Esophagus (tissue), 2 donors: ENCODE measurements around the gene PDE4D. TPM values are rescaled to one million over a fixed set of nuclear protein-coding genes. Genes with fewer than 3 reads are reported as not detected.

Source experiments
- H3K27ac ChIP-seq, 2 donors: one replicate each; pipeline ENCODE4 v1.5.1; 2013; ENCODE audit warnings: low read depth in 2 of 2, mild to moderate bottlenecking in 2 of 2, inconsistent platforms in 1 of 2, low read length in 1 of 2, moderate library complexity in 1 of 2
- H3K27me3 ChIP-seq, 2 donors: one replicate each; pipeline ENCODE4 v1.6.1; 2013; ENCODE audit warnings: low read length in 2 of 2, control low read depth in 1 of 2, mild to moderate bottlenecking in 1 of 2; ENCODE audit not compliant: insufficient read depth in 2 of 2, control insufficient read depth in 1 of 2
- H3K36me3 ChIP-seq, 2 donors: one replicate each; pipeline ENCODE4 v1.6.1; 2013; ENCODE audit warnings: low read length in 1 of 2; ENCODE audit not compliant: control insufficient read depth in 2 of 2, insufficient read depth in 2 of 2
- H3K4me1 ChIP-seq, 2 donors: one replicate each; pipeline ENCODE4 v1.6.1; 2013; ENCODE audit warnings: low read length in 1 of 2; ENCODE audit not compliant: control insufficient read depth in 2 of 2, insufficient read depth in 2 of 2
- H3K4me3 ChIP-seq, 2 donors: one replicate each; pipeline ENCODE4 v1.5.1; 2013; ENCODE audit warnings: low read length in 2 of 2, mild to moderate bottlenecking in 2 of 2, low read depth in 1 of 2, moderate library complexity in 1 of 2
- H3K9me3 ChIP-seq, 2 donors: one replicate each; pipeline ENCODE4 v1.6.1; 2013; ENCODE audit warnings: mild to moderate bottlenecking in 2 of 2, low read depth in 1 of 2, low read length in 1 of 2, moderate library complexity in 1 of 2; ENCODE audit not compliant: control insufficient read depth in 2 of 2, insufficient read depth in 1 of 2
- WGBS, 2 donors: extraction: QIAGEN DNeasy Blood & Tissue Kit; methylation state at CpG; one replicate each; pipeline ENCODE4 v1.1.7; 2013; 5-methylcytosine and 5-hydroxymethylcytosine counted together
- polyA plus RNA-seq, 2 donors: library from polyadenylated mRNA; stranded (reverse); fragments of 200-250 nt; gene quantifications; one replicate each; pipeline ENCODE4 v1.2.3, GENCODE V29; 2013
- donor health status: healthy with polysubstance abuse.
- donor health status: Bipolar disorder and iron deficiency.

PDE4D gene
- 1 to 10 TPM; 1.5 to 2.5 TPM for polyA plus RNA-seq

DNA sequence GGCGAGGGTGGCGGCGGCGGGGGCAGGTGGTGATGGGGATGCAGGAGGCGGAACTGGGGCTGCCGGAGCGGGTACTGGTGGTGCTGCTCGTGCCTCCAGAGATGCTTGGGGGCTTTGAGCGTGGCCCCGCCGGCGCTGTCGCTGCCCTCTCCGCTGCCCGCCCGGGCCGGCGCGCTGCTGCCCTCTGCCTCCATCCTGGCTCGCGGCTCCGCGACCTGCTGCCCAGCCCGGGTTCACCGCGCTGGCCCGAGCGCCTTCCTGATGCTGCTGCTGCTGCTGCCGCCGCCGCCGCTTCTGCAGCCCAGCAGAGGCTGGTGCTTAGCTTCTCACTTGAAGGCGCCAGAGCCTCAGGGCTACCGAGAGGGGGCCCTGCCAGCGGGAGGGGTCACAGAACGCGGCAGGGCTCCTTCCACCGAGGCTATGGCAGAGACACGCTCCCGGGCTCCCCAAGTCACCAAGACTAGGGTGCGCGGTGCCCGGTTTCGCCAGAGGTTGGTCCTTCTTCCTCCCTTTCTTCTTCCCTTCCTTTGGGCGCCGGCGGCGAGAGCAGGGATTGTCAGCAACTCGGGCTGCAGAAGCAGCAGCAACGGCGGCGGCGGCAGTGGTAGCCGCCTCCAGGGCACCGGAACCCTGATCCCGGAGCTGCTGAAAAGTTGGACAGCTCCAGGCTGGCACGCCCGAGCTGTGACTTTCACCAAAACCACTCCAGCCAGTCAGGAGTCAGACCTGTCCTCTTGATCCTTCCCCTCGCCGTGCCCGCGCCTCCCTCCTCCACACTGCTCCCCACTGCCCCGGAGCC is at the start of gene PDE4D:
TSS of gene PDE4D (minus strand) at position 298 of the 799 bp plus-strand sequence.
- peaks cover 0 to 4% of the 10 kb centered on the region in 2 donors for H3K27me3 ChIP-seq
- peaks cover 0 to 2% of the 10 kb centered on the region in 2 donors for H3K9me3 ChIP-seq
- WGBS, 2 donors = 3 to 7% methylated on average over 38 to 63 of the region's 63 CpGs
- peak within 1 kb of the TSS in 1 of 2 donors; percentile 4 for H3K4me3 ChIP-seq
- H3K27ac ChIP-seq = no peak within 1 kb of the TSS
- H3K36me3 ChIP-seq = no peaks in the 10 kb centered on the region
- peaks cover 0 to 6% of the 10 kb centered on the region in 2 donors for H3K4me1 ChIP-seq

DNA sequence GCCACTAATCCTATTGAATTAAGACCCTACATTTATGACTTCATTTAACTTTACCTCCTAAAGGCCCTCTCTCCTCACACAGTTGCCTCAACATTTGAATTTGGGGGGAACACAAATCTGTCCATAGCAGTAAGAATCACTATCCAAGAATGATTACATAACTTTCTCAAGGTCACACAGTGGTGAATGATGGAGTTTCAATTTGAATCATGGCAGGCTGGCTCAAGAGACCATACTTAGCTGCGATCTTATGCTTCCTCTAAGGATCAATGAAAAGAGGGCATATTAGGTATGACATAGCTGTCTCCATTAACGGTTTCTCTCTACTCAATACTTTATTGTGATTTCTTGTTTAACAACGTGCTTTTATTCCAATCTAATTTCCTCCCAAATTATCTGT is 44.1 kb upstream of the PDE4D start:
- Histone ChIP-seq H3K27me3 (no peaks in the 10 kb centered on the region), H3K27ac (no peak overlapping the region), H3K9me3 (no peaks in the 10 kb centered on the region), H3K4me1 (no peaks in the 10 kb centered on the region), H3K4me3 (no peak overlapping the region), H3K36me3 (no peaks in the 10 kb centered on the region)
- WGBS, 2 donors = 71 to 81% methylated on average over 3 of the region's 3 CpGs

GRCh38 chr5:59923465-59923864 is 29.9 kb upstream of the PDE4D start:
- Histone ChIP-seq H3K27me3 (no peaks in the 10 kb centered on the region), H3K4me1 (no peaks in the 10 kb centered on the region), H3K27ac (no peak overlapping the region), H3K9me3 (no peaks in the 10 kb centered on the region), H3K36me3 (no peaks in the 10 kb centered on the region), H3K4me3 (no peak overlapping the region)
- WGBS, 2 donors = 86 to 87% methylated on average over 3 of the region's 3 CpGs

- H3K4me3 ChIP-seq = no peak overlapping the region
- WGBS, 2 donors = 39 to 57% methylated on average over 1 of the region's 1 CpG
- no peaks in the 10 kb centered on the region for H3K9me3 ChIP-seq
- H3K4me1 ChIP-seq = no peaks in the 10 kb centered on the region
- H3K27me3 ChIP-seq = no peaks in the 10 kb centered on the region
- H3K27ac ChIP-seq = no peak overlapping the region
- H3K36me3 ChIP-seq = no peaks in the 10 kb centered on the region
Observed at GRCh38 chr5:59922220-59922619, 28.7 kb upstream of the PDE4D start.

DNA sequence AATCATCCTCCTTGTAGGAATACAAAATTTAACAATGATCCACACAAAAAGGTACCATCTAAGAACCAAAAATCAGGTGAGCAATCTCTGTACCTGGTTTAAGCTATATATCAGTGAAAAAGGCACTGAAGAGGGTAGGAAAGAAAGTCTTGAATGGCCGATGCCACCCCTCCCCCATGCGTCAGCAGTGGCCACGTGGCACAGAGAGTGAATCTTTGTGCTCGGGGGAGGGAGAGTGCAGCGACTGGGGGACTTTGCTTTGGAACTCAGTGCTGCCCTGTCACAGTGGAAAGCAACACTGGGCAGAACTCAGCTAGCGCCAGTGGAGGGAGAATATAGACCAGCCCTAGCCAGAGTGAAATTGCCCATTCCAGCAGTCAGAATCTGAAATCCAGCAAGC is 28.3 kb upstream of the PDE4D start:
- Histone ChIP-seq H3K27me3 (no peaks in the 10 kb centered on the region), H3K4me3 (no peak overlapping the region), H3K9me3 (no peaks in the 10 kb centered on the region), H3K4me1 (no peaks in the 10 kb centered on the region), H3K36me3 (no peaks in the 10 kb centered on the region), H3K27ac (no peak overlapping the region)
- 83 to 84% methylated on average over 6 of the region's 6 CpGs for WGBS, 2 donors

DNA sequence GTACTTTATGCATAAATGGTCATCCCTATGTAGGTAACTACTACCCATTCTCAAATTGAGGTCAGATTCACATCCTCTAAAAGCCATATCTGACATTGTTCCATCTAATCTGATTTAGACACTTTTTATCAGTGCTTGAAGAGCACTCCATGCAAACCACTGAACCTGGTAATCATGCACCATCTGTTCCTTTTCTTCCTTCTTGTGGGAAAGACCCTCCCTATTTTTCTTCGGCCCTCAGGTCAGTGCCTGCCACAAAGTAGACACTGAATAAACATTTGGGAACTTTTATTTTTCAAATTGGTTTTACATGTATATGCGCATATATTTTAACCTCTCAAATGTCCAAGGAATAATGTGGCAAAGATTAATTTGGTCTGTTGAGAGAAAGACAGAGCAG is 26.0 kb upstream of the PDE4D start:
- Histone ChIP-seq H3K9me3 (no peaks in the 10 kb centered on the region), H3K27ac (no peak overlapping the region), H3K27me3 (no peaks in the 10 kb centered on the region), H3K36me3 (no peaks in the 10 kb centered on the region), H3K4me3 (no peak overlapping the region), H3K4me1 (no peaks in the 10 kb centered on the region)
- 65 to 77% methylated on average over 2 of the region's 2 CpGs for WGBS, 2 donors

DNA sequence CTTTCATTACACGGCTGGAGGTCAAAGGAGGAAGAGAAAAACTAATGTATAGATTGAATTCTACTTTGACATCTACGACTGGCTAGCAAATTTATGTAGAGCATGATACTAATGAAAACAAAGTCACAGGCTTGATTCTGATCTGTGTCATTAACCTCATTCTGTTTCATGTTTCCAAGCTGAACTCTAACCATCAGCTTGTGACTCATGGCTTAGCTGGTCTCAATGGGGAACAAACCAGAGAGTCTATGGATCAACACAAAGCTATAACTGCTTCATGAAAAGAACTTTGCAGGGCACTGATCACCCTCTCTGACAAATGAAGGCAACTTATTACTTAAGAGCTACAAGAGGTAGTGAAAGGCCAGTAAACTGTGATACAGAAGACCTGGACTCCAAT is 23.6 kb upstream of the PDE4D start:
- Histone ChIP-seq H3K9me3 (no peaks in the 10 kb centered on the region), H3K4me3 (no peak overlapping the region), H3K36me3 (no peaks in the 10 kb centered on the region), H3K27ac (no peak overlapping the region), H3K27me3 (no peaks in the 10 kb centered on the region), H3K4me1 (no peaks in the 10 kb centered on the region)
- 81 to 88% methylated on average over 2 of the region's 2 CpGs for WGBS, 2 donors

GRCh38 chr5:59905188-59905587 is 11.7 kb upstream of the PDE4D start:
- WGBS, 2 donors = 75 to 79% methylated on average over 3 of the region's 3 CpGs

DNA sequence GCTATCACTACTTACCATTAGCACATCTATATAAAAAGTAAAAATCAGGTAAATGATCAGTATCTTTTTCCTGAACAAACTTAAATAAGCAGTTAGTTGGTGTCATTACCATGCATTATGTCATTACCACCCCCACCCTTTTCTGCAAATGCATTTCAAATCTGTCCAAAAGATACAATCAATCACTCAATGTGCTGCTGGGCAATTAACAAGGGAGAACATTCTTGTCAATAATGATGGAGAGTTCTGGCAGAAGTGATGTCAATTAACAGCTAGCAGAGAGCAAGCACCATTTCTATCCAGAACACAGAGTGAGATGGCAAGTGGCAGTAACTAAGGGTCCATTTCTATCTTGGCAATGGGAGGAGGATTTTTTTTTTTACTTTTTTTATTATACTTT is 3.5 kb upstream of the PDE4D start:
- Histone ChIP-seq H3K4me1 (peaks cover 0 to 6% of the 10 kb centered on the region in 2 donors), H3K27ac (no peak overlapping the region), H3K9me3 (peaks cover 0 to 2% of the 10 kb centered on the region in 2 donors), H3K36me3 (no peaks in the 10 kb centered on the region), H3K27me3 (peaks cover 0 to 4% of the 10 kb centered on the region in 2 donors), H3K4me3 (no peak overlapping the region)

More at GRCh38 chr5:59905188-59905587, 11.7 kb upstream of the PDE4D start:
- H3K27ac ChIP-seq = no peak overlapping the region
- no peaks in the 10 kb centered on the region for H3K9me3 ChIP-seq
- H3K4me3 ChIP-seq = no peak overlapping the region
- no peaks in the 10 kb centered on the region for H3K4me1 ChIP-seq
- H3K36me3 ChIP-seq = no peaks in the 10 kb centered on the region
- no peaks in the 10 kb centered on the region for H3K27me3 ChIP-seq
